HG02981 (cell line): Measurements from ENCODE around the gene OR10G3.
"Not testable (repeated sequence)": the region's sequence is repeated elsewhere in the genome, so short reads cannot be mapped to it uniquely, and the experiment has no call there.

ENCODE experiments used
- ATAC-seq: cut with Tn5 transposase; IDR thresholded peaks from one replicate; pipeline ENCODE4 v1.9.1; 2021; ENCODE audit warnings: mild to moderate bottlenecking, moderate library complexity; ENCODE audit not compliant: unreplicated experiment

The OR10G3 gene, protein sequence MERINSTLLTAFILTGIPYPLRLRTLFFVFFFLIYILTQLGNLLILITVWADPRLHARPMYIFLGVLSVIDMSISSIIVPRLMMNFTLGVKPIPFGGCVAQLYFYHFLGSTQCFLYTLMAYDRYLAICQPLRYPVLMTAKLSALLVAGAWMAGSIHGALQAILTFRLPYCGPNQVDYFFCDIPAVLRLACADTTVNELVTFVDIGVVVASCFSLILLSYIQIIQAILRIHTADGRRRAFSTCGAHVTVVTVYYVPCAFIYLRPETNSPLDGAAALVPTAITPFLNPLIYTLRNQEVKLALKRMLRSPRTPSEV

DNA sequence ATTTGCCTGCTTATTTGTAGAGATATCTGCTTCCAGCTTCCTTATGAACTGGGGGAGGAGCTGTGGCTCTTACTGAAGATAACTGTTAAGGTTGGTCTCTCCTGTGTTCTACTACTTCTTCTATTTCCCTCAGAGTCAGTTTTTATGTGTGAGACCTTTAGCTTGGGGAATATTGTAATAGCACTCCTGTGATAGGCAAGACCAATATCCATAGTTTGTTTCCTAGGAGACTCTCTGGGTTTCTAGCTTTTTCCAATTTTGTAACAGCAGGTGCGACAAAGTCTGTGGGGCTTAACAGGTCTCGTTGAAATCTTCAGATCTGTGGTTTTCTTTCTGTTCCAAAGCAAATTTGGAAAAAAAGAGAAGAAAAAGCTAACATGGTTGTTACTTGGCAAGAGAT, at the start of gene OR10G3:
OR10G3 (minus strand) TSS at position 101 of the 400 bp plus-strand sequence. CDS start 9,332 bp downstream, outside the sequence.
- ATAC-seq: no peak

DNA sequence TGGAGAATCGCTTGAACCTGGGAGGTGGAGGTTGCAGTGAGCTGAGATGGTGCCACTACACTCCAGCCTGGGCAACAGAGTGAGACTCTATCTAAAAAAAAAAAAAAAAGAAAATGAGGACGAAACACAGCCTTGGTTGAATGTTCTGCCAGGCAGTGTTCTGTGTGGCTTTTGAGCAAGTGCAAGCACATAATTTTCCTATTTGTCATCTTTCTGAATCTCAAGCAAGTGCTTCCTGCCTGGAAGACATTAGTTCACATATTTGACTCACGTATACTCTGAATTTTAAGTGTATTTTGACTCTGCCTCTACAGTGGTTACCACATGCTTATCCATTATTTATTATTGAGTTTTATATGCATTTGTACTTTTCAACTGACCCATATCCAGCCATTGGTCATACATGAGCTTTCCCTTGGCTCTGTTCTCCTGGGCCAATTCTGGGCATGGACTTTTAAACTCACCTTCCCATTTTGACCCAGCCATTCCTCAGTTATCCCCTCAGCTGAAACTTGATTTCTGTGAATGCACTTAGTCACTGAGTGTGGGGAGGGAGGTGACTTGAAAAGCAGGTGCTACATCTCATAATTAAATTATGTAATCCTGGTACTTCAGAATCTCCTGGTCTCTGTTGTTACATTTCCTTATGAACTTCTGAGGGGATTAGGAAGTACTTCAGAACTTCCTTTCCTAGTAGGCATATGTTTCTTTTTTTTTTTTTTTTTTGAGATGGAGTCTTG, 46.8 kb upstream of the OR10G3 start:
- ATAC-seq: no peak

DNA sequence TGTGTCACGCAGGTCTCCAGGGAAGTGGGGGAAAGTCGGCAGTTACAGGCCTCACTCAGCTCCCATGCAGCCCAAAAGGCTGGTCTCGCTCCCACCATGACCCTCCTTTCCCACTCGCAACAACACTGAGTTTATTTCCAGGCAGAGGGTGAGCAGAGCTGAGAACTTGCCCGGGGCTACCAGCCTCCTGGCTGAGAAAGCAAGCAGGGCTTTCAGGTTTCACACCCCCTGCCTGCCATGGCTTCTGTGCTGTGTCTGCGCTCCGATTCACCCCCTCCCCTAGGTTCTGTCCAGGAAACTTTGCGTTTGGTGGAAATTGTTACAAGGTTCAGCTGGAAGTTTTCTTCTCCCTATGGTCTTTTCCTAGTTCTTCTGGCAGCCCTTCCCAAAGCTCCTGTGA, 37.7 kb upstream of the OR10G3 start:
- ATAC-seq: no peak

DNA sequence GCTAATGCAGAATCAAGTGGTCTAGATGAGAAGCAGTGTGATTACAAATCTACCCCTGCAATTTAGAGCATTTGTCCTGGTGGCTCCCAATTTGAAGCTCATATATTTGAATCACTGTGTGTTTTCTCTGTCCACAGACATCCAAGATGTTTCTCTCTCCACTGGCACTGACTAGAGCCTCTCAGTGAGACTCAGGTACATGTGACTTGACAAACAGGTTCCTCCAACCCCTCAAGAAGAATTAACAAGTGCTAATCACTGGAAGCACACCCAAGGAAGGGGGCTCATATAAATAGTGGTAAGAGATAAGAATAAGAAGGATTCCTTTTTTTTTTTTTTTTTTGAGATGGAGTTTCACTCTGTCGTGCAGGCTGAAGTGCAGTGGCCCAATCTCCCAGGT, 34.4 kb upstream of the OR10G3 start:
- no peak for ATAC-seq

DNA sequence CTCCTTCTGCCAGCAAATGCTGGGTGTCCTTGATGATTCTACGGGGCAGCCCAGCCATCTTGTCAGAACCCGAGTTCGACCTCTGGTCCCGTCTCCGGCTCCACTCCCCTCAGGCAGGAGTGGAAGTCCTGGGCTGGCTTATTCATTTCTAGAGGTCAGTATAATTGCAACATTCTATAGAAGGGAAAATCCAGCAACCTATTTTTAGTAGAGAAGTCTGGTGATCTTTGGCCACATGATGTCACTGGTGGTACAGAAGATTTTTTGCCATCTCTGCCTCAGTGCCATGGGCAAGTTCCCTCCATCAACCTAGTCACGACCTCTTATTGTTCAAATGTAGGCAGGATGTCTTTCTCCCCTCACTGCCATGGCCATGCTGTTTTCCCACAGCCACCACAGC, 32.4 kb upstream of the OR10G3 start:
- ATAC-seq: no peak

DNA sequence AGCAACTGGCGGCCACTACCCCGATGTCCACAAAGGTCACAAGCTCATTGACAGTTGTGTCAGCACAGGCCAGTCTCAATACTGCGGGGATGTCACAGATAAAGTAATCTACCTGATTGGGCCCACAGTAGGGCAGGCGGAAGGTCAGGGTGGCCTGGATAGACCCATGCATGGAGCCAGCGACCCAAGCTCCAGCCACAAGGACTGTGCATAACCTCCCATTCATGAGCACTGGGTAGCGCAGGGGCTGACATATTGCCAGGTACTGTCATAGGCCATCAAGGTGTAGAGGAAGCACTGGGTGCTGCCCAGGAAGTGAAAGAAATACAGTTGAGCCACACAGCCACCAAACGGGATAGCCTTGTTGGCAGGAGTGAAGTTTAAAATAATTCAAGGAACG, 22.3 kb upstream of the OR10G3 start:
- not testable (repeated sequence) for ATAC-seq

DNA sequence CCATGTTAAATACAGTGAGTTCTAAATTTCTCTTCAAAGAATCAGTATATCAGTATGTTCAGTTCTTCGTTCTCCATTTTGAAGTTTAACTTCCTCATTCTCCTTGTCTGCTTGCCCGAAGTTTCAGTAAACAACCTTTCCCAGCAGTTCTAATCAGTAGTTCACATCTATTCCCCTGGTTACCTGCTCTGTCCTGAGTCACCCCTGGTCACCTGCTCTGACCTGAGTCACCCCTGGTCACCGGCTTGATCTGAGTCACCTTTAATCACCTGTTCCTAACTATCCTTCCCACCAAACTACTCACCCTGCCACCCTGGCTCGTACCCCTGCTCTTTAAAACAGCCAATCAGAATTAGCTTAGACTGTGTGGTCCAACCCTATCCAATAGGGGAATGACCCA, 9.4 kb upstream of the OR10G3 start:
- ATAC-seq: no peak

DNA sequence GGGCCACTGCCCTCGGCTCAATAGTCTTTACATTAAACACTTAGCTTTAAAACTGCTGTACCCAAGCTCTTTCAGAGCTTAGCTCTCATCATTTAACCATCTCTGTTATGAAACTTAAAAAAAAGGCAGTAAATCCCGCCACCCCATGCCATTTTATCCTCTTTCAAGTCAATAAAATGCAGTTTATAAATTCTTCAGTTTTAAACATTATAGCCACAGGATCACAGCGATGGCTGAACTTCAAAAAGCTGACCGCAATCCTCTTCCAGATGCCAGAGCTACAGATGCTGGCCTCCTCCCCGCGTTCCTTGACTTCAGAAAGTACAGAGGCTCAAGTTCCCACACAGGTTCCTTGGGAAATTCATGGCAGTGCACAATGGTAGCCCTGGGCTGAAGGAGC, 4.2 kb downstream of the OR10G3 start:
- ATAC-seq: no peak

DNA sequence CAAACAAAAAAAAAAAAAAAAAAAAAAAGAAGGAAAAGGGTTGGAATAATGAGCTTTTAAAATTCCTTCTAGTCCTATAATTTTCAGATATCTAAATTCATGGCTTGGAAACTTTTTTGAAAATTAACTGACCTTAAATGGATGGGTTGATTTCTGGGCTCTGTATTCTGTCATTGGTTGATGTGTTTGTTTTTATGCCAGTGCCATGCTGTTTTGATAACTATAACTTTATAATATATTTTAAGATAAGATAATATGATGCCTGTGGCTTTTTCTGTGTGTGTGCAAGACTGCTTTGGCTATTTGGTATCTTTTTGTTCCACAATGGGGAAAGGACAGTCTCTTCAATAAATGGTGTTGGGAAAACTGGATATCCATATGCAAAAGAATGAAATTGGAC, 7.3 kb downstream of the OR10G3 start:
- no peak for ATAC-seq

DNA sequence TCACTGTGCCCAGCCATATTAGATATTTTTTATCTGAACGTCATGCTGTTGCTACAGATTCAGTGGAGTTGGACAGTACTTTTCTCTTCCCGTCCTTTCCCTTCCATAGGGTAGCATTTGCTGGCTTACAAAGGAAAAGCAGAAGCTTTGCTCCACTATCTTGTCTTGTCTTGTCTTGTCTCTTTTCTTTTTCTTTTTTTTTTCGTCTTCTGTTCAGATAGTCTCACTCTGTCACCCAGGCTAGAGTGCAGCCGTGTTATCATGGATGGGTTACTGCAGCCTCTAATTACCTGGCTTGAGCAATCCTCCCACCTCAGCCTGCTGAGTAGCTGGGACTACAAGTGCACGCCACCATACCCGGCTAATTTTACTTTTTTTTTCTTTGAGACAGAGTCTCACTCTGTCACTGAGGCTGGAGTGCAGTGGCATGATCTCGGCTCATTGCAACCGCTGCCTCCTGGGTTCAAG, 21.1 kb downstream of the OR10G3 start:
- ATAC-seq: no peak

DNA sequence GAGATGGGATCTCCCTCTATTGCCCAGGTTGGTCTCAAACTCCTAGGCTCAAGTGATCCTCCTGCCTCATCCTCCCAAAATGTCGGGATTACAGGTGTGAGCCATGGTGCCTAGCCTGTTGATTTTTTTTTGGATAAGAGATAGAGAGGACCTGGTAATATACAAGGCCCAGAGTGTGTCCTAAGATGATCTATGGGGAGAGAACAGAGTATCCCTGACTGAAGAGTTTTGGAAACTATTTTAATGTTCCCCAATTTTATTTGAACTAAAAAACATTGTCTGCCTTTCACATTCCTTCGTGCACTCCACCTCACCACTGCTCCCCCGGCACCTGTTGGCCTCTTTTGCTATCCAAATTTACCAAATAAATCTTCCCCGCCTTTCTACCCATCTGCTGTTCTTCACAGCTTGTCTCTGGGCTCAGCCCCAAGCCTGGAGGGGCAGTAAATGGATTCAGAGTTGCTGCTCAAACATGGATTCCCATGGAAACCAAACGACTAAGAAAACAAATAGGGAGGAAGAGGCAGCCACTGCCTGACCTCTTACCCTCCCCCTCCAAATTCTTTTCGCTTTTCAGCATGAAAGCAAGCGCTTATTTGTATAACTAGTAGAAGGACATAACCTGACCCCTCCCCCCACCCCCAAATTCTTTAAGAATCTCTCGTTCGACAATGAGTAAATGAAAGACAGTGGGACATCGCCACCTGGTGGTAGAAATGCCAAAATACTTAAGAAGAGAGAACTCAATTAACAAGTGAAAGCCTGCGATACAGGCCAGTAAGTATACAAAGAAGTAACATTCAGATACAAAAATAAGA, 22.6 kb downstream of the OR10G3 start:
- ATAC-seq: no peak

DNA sequence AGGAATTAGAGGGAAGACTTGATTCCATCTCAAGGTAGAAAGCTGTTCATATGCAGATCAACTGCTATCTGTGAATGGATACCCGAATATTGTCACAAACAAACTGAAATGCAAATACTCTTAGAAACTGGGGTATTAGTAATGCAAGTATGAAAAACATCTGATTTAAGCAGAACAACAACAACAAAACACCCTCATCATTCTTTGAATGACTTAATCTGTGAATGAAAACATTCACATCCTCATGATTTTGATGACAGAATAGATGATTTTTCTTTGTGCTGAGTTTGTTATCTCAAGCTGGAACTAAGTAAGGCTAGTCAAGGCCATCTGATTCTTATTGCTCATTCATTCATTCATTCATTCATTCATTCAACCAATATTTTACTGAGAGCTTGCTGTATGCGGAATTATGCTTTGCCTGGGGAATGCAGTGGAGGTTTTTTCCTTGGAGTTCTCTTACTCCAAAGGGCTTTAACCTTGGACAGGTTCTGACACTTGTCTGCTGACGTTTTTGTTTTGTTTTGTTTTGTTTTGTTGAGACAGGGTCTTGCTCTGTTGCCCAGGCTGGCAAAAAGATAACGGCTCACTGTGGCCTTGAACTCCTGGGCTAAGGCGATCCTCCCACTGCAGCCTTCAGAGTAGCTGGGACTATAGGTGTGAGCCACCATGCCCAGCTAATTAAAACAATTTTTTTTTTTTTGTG, 23.3 kb downstream of the OR10G3 start:
- ATAC-seq: no peak

DNA sequence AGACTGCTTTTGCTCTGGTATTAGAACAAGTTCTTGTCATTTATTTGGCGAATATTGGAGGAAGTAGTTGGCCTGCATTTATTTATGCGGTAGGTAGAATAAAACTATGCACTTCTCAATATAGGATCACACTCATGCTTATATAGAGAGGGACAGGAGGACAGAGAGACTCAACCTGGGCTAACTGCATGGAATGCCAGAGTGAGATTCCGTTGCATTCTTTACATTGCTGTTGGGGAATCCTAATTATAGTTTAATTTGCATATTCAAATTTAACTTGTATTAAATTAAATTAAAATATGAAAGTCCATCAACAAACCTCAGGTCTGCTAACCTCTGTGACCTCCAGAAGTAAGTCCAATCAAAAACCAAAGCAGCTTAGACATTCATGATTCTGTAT, 26.6 kb downstream of the OR10G3 start:
- ATAC-seq: no peak

DNA sequence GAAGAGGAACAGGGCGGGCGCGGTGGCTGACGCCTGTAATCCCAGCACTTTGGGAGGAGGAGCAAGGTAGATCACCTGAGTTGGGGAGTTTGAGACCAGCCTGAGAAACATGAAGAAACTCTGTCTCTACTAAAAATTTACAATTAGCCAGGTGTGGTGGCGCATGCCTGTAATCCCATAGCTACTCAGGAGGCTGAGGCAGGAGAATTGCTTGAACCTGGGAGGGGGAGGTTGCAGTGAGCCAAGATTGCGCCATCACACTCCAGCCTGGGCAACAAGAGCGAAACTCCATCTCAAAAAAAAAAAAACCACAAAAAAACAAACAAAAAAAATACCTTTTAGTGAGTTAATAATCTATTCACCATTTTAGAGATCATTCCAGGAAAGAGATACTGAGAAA, 35.3 kb downstream of the OR10G3 start:
- not testable (repeated sequence) for ATAC-seq

DNA sequence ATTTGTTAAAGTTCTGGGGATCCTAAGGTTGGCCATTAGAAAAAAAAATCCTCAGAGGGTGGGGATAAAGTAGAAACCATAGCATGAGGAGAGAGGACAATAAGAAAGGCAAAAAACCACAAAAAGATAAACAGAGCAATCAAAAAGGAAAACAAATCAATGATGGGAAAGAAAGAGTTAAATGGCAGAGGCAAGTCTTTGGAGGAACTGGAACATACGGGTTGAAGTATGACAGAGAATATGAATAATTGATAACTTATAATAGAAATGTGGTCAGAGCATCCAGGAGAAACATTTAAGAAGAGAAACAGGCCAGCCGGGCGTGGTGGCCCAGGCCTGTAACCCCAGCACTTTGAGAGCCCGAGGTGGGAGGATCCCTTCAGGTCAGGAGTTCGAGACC, 35.9 kb downstream of the OR10G3 start:
- no peak for ATAC-seq

DNA sequence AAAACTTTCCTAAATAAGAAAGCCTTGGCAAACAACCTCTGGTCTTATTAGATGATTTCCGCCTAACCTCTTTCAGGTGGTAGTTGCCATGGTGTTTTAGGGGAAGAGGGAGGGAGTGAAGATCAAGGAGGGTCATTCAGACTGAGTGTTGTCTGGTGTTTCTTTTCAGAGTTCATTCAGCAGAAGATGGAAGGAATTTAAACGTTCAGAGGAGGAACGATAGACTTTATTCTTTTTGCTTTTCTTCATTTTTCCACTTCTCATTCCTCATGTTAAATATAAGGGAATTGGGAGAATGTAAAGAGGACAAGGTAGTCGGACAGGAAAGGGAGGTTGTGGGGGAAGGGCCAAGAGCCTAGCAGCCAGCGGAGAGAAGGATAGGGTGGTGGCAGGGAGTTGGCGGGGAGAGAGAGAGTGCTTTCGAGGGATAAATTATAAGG, 36.3 kb downstream of the OR10G3 start:
- no peak for ATAC-seq

DNA sequence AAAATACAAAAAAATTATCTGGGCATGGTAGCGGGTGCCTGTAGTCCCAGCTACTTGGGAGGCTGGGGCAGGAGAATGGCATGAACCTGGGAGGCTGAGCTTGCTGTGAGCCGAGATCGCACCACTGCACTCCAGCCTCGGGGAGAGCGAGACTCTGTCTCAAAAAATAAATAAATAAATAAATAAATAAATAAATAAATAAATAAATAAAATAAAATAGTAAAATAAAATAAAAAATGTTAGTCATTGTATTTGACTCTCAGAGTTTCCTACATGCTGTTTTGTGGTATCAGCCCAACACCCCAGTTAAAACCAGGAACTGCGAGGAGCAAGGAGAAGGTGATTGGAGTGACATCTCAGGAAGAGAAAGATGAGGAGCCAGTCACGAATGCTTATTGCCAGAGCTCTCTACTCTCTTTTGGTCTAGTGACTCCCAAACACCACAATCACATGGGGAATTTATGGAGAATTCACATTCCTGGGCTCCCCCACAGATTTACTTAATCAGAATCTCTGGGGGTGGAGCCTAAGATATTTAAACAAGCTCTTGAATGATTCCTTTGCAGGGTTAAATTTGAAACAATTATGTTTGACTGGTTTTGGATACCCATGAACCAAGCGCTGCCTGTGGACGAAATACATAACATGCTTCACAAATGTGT, 38.3 kb downstream of the OR10G3 start:
- no peak for ATAC-seq

DNA sequence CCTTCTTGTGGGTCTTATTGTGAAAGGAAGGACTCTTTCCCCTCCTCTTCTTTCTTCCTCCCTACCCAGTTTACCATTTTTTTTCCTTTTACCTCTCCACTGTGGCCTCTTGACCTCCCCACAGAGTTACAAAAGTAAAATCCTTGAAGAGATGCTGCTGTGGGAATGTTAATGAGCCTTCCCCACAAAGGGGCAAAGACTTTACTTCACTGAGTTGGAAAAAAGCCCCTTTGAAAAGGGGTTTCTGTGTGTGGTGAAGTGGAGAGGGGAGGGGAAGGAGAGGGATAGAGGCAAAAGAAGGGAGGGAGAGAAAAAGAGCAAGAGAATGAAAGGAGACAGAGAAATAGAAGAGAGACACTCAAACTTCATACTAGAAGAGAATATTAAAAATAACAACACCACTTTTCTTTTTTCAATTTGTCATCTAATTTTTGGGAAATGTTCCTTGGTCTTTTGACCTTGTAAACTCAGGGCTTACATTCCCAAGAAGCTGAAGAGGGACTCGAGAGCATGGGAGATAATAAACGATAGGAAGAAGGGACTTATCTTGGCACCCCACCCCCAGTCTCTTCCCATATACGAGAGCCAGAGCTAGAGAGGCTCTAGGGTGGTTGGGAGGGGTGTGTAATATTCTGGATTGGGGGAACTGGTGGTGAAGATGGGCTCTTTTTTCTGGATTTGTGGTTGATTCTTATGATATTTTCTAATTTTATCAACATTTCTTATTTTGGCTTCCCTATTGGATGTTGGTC, 40.5 kb downstream of the OR10G3 start:
- ATAC-seq: no peak

DNA sequence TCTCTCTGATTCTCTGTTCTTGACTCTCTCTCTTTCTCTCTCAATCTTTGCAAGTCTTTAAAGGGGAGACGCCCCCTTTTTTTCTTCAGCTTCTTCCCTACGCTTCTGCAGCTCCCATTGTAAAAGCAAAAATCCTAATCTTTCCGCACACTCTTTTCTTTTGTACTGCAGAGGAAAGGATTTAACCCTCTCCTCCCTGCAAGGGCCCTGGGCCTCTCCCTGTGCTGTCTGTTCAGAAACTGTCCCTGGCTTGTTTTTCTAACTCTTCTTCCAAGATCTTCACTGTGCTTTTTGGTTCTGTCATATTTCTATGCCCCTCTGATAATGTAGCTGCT, 42.8 kb downstream of the OR10G3 start:
- ATAC-seq: no peak
